HepG2 (cell line): ENCODE data around the gene MAPK9. TPM values are rescaled to one million over a fixed set of nuclear protein-coding genes. Genes with fewer than 3 reads are reported as not detected.

Source experiments
- ATAC-seq: fragments of 200-7000 bp; cut with Tn5 transposase; 3 replicates; pipeline ENCODE4 v1.9.1; 2020; ENCODE audit warnings: mild to moderate bottlenecking, moderate library complexity
- BruUV-seq: library from RNA; stranded (reverse); fragments of 400-500 nt; replicated peaks from 2 replicates; lab custom pipeline; 2021; lab: Mats Ljungman, UMichigan
- CTCF ChIA-PET: fragments of 300-600 bp; formaldehyde crosslinking; extraction: SDS; loops from one replicate; lab custom pipeline; 2021; ENCODE audit warnings: low total read pairs, inconsistent platforms, low intra/inter-chr PET ratio; lab: Yijun Ruan, JAX
- POLR2A ChIA-PET: fragments of 350-600 bp; sonication (Branson Sonifier 250); formaldehyde crosslinking; loops from one replicate; lab custom pipeline; 2020; ENCODE audit warnings: antibody characterized with exemption, inconsistent platforms; lab: Yijun Ruan, JAX
- DNase-seq: peaks from one replicate; pipeline ENCODE4 v3.0.0-alpha.2; 2015; ENCODE audit warnings: low spot score
- FAIRE-seq: peaks from 3 replicates; lab custom pipeline; 2011; peaks lifted over from hg19 to GRCh38; lab: Jason Lieb, UNC
- H2AFZ ChIP-seq: one replicate; pipeline ENCODE4 v1.6.1; 2011; ENCODE audit warnings: low read length, inconsistent platforms
- H3K27ac ChIP-seq: fragments of 300-600 bp; 3 replicates; pipeline ENCODE4 v1.8.0; 2011; ENCODE audit warnings: mixed run types, mild to moderate bottlenecking, mixed read lengths, low read length, inconsistent platforms; ENCODE audit not compliant: insufficient read depth; ENCODE audit errors: extremely low read length
- H3K27me3 ChIP-seq, 2 experiments: fragments of 200-600 bp in 1 of 2; 2 replicates in 1 of 2; 3 replicates in 1 of 2; pipeline versions ENCODE4 v1.6.0 to v1.8.0; 2011; ENCODE audit warnings: low read length in 2 of 2, mild to moderate bottlenecking in 2 of 2, moderate library complexity in 2 of 2, inconsistent platforms in 1 of 2; ENCODE audit not compliant: insufficient read depth in 2 of 2, control insufficient read depth in 1 of 2
- H3K36me3 ChIP-seq, 2 experiments: fragments of 200-600 bp in 1 of 2; replicated peaks in 1 of 2; 2 replicates in 1 of 2; 3 replicates in 1 of 2; pipeline versions ENCODE4 v1.5.1 to v1.8.0; 2011; ENCODE audit warnings: low read length in 2 of 2, inconsistent platforms in 1 of 2; ENCODE audit not compliant: insufficient read depth in 2 of 2, control insufficient read depth in 1 of 2
- H3K4me1 ChIP-seq: 2 replicates; pipeline ENCODE4 v1.5.1; 2012; ENCODE audit warnings: low read length, inconsistent platforms; ENCODE audit not compliant: insufficient read depth
- H3K4me2 ChIP-seq: 2 replicates; pipeline ENCODE4 v1.6.0; 2011; ENCODE audit warnings: low read depth, low read length, inconsistent platforms
- H3K4me3 ChIP-seq, 3 experiments: fragments of 200-600 bp in 1 of 3; sonication (generic), shearing (Covaris generic) in 1 of 3; replicated peaks in 1 of 3; 2 replicates each; pipeline ENCODE4 v1.5.1; 2011 to 2016; ENCODE audit warnings: low read length in 3 of 3, inconsistent platforms in 2 of 3, low read depth in 2 of 3, mild to moderate bottlenecking in 2 of 3, control low read depth in 1 of 3, mixed read lengths in 1 of 3; ENCODE audit not compliant: insufficient read depth in 1 of 3
- H3K79me2 ChIP-seq: one replicate; pipeline ENCODE4 v1.6.1; 2011; ENCODE audit warnings: low read length, inconsistent platforms; ENCODE audit not compliant: insufficient read depth
- H3K9ac ChIP-seq: 2 replicates; pipeline ENCODE4 v1.6.0; 2011; ENCODE audit warnings: mild to moderate bottlenecking, low read depth, low read length, inconsistent platforms; ENCODE audit not compliant: insufficient read depth
- H3K9me3 ChIP-seq: 2 replicates; pipeline ENCODE4 v1.5.1; 2012; ENCODE audit warnings: mild to moderate bottlenecking, low read length
- H4K20me1 ChIP-seq: 2 replicates; pipeline ENCODE4 v1.6.0; 2011; ENCODE audit warnings: inconsistent platforms, mild to moderate bottlenecking, low read length, moderate library complexity; ENCODE audit not compliant: insufficient read depth
- ARNT2 ChIP-seq: sonication (generic); formaldehyde crosslinking; IDR thresholded peaks from 2 replicates; pipeline ENCODE4 v1.8.0; 2022; ENCODE audit warnings: mild to moderate bottlenecking, low read depth, missing genetic modification reagents, moderate library complexity
- CBFB ChIP-seq: sonication (generic); formaldehyde crosslinking; IDR thresholded peaks from 2 replicates; pipeline ENCODE4 v1.4.0; 2020; ENCODE audit warnings: missing genetic modification reagents
- FOXO1 ChIP-seq: sonication (generic); formaldehyde crosslinking; IDR thresholded peaks from 2 replicates; pipeline ENCODE4 v1.4.0; 2020; ENCODE audit warnings: missing genetic modification reagents
- HBP1 ChIP-seq: IDR thresholded peaks from 2 replicates; pipeline ENCODE4 v1.6.1; 2016; ENCODE audit warnings: low read depth, control low read depth
- MEIS2 ChIP-seq: sonication (generic); formaldehyde crosslinking; IDR thresholded peaks from 2 replicates; pipeline ENCODE4 v1.9.0; 2021; ENCODE audit warnings: mild to moderate bottlenecking, missing genetic modification reagents
- NFKB2 ChIP-seq: sonication (generic); formaldehyde crosslinking; IDR thresholded peaks from 2 replicates; pipeline ENCODE4 v1.4.0; 2020; ENCODE audit warnings: missing genetic modification reagents, borderline replicate concordance
- PPARG ChIP-seq: conservative IDR thresholded peaks from 2 replicates; pipeline ENCODE4 v1.6.1; 2016; ENCODE audit warnings: missing biosample characterization, missing genetic modification reagents
- REST ChIP-seq, 2 experiments: IDR thresholded peaks; 2 replicates each; pipeline ENCODE4 v1.6.1; 2011 to 2012; ENCODE audit warnings: low read length in 2 of 2, borderline replicate concordance in 1 of 2, low read depth in 1 of 2, mild to moderate bottlenecking in 1 of 2, moderate library complexity in 1 of 2
- RFXAP ChIP-seq: sonication (generic); formaldehyde crosslinking; IDR thresholded peaks from 2 replicates; pipeline ENCODE4 v1.4.0; 2020; ENCODE audit warnings: missing genetic modification reagents, borderline replicate concordance
- SKI ChIP-seq: fragments of 450-650 bp; IDR thresholded peaks from one replicate; pipeline ENCODE4 v1.6.1; 2018; ENCODE audit warnings: mild to moderate bottlenecking; ENCODE audit not compliant: partially characterized antibody
- SNRNP70 ChIP-seq: fragments of 200-400 bp; formaldehyde crosslinking; IDR thresholded peaks from 2 replicates; pipeline ENCODE4 v1.6.1; 2017; ENCODE audit warnings: mild to moderate bottlenecking, low read depth, low read length, moderate library complexity
- TARDBP ChIP-seq: sonication (generic); formaldehyde crosslinking; IDR thresholded peaks from 2 replicates; pipeline ENCODE4 v1.8.0; 2022; ENCODE audit warnings: mild to moderate bottlenecking, missing genetic modification reagents
- ZC3H4 ChIP-seq: sonication (generic); formaldehyde crosslinking; IDR thresholded peaks from 2 replicates; pipeline ENCODE4 v1.4.0; 2020; ENCODE audit warnings: missing genetic modification reagents, borderline replicate concordance
- ZNF589 ChIP-seq: sonication (generic); formaldehyde crosslinking; conservative IDR thresholded peaks from 2 replicates; pipeline ENCODE4 v1.8.0; 2022; ENCODE audit warnings: mild to moderate bottlenecking, moderate library complexity, missing genetic modification reagents
- ZNF746 ChIP-seq: sonication (generic); formaldehyde crosslinking; IDR thresholded peaks from 2 replicates; pipeline ENCODE4 v1.8.0; 2022; ENCODE audit warnings: mild to moderate bottlenecking, missing genetic modification reagents
- WGBS: methylation state at CpG from one replicate; pipeline ENCODE4 v1.1.6; 2017; ENCODE audit warnings: low lambda C conversion rate; 5-methylcytosine and 5-hydroxymethylcytosine counted together
- in situ Hi-C: cut with HindIII; loops from 2 replicates; pipeline ENCODE4 v1.10.0; 2017; ENCODE audit warnings: low pct_unique_long_range_greater_than_20kb; ENCODE audit not compliant: extremely low pct_ligation_motif_present
- intact Hi-C: fragments of 100-400 bp; cut with micrococcal nuclease; formaldehyde crosslinking; loops from one replicate; pipeline ENCODE4 v1.10.0; 2022; ENCODE audit not compliant: unreplicated experiment
- polyA plus RNA-seq, 8 experiments: library from polyadenylated mRNA; depleted of rRNA in 3 of 8; stranded (reverse) in 7 of 8; unstranded in 1 of 8; fragments of >200 nt; fragmentation: Illumina TruSeq in 4 of 8; extraction: Trizol in 4 of 8; gene quantifications; 2 replicates each; pipeline versions ENCODE4 v1.2.1 to v1.2.3, GENCODE V29; 2011 to 2016; ENCODE audit warnings: low read depth in 4 of 8, missing spikeins in 1 of 8, mixed read lengths in 1 of 8; ENCODE audit not compliant: insufficient read depth in 1 of 8
- total RNA-seq, 5 experiments: library from RNA; depleted of rRNA; stranded (reverse); fragments of >200 nt; fragmentation: Illumina TruSeq; extraction: Trizol; gene quantifications; 2 replicates each; pipeline ENCODE4 v1.2.3, GENCODE V29; 2016; ENCODE audit warnings: low read depth in 1 of 5

The MAPK9 gene
- total and polyA plus RNA-seq, 2 of the 13 experiments (the other 11 are each of a cell fraction or from before 2014, with no cell fraction given): 30.1 to 56.1 TPM

GRCh38 chr5:180335614-180336233 lies 43.8 kb upstream of the MAPK9 start:
- Histone ChIP-seq H3K4me2 (no peak overlapping the region), H3K27ac (no peak overlapping the region), H3K9me3 (no peaks in the 10 kb centered on the region), H3K36me3 (no peaks in the 10 kb centered on the region), H3K4me3 (no peak overlapping the region), H3K79me2 (no peaks in the 10 kb centered on the region), H3K27me3 (peaks cover 2 to 43% of the 10 kb centered on the region in 2 experiments; a peak in 3 of 5 replicates), H4K20me1 (no peaks in the 10 kb centered on the region), H3K9ac (no peak overlapping the region), H3K4me1 (0 out of 2 replicates have a peak, but pooled peaks cover 5% of the 10 kb centered on the region), H2AFZ (no peak overlapping the region)
- 54% methylated on average over 12 of the region's 19 CpGs for WGBS
- ATAC-seq: no peak
- FAIRE-seq: no peak
- in situ Hi-C loops: no loop called here
- TF ChIP-seq ZNF746 (CRISPR knock-in tag) (no peak), MEIS2 (CRISPR knock-in tag) (no peak), REST (IDR thresholded peaks at IDR 0.05; ENCODE audit: borderline replicate concordance in 1 of 2, low read depth in 1 of 2, low read length in 2 of 2) (no peak), PPARG (CRISPR knock-in tag) (no peak), ARNT2 (no peak), RFXAP (no peak), SNRNP70 (no peak), NFKB2 (CRISPR knock-in tag) (no peak), SKI (no peak), ZC3H4 (CRISPR knock-in tag) (no peak), FOXO1 (CRISPR knock-in tag) (no peak), TARDBP (CRISPR knock-in tag) (no peak), HBP1 (CRISPR knock-in tag) (no peak), ZNF589 (CRISPR knock-in tag) (no peak), CBFB (no peak)
- CTCF ChIA-PET: no interaction called here
- intact Hi-C loops: no loop called here
- no peak for DNase-seq
- no TSS peak for BruUV-seq
- POLR2A ChIA-PET: no interaction called here
